ENCODE data around the gene PNRC1.

GRCh38 chr6:89079511-89080234 lies 878 bp upstream of the PNRC1 start:
- no peak for TF ChIP-seq POLR2AphosphoS5 (IDR thresholded peaks at IDR 0.05; ENCODE audit: low read depth)
- TF ChIP-seq CTCF (conservative IDR thresholded peaks at IDR 0.05; ENCODE audit: low read depth in 2 of 2), result no peak
- no peak for TF ChIP-seq REST (IDR thresholded peaks at IDR 0.05; ENCODE audit: unreplicated experiment)
- TF ChIP-seq, protein P1, sequence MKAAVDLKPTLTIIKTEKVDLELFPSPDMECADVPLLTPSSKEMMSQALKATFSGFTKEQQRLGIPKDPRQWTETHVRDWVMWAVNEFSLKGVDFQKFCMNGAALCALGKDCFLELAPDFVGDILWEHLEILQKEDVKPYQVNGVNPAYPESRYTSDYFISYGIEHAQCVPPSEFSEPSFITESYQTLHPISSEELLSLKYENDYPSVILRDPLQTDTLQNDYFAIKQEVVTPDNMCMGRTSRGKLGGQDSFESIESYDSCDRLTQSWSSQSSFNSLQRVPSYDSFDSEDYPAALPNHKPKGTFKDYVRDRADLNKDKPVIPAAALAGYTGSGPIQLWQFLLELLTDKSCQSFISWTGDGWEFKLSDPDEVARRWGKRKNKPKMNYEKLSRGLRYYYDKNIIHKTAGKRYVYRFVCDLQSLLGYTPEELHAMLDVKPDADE (IDR thresholded peaks at IDR 0.05), result no peak
- TF ChIP-seq EZH2 (IDR thresholded peaks at IDR 0.05; ENCODE audit: low read depth, unreplicated experiment), result no peak
- TF ChIP-seq ZNF114 (CRISPR knock-in tag; IDR thresholded peaks at IDR 0.05), result no peak
- no peak for TF ChIP-seq ZNF331 (CRISPR knock-in tag; IDR thresholded peaks at IDR 0.05; ENCODE audit: low read depth)

All from GM23338 (cell line).